GM12874 (cell line): Measurements from ENCODE around the gene UGT3A2.

Experiments used
- CTCF ChIP-seq: IDR thresholded peaks from 2 replicates; pipeline ENCODE4 v1.5.1; 2011; ENCODE audit warnings: low read depth, mild to moderate bottlenecking, control low read depth, low read length, moderate library complexity; ENCODE audit not compliant: insufficient read depth

The UGT3A2 gene

GRCh38 chr5:36013182-36013581, 53.5 kb downstream of the UGT3A2 start:
- no peak for TF ChIP-seq CTCF

GRCh38 chr5:36009698-36010097, 57.0 kb downstream of the UGT3A2 start:
- no peak for TF ChIP-seq CTCF

- TF ChIP-seq CTCF, result no peak
Measured at GRCh38 chr5:36007366-36007765, 59.3 kb downstream of the UGT3A2 start.

- TF ChIP-seq CTCF, result no peak
Measured at GRCh38 chr5:36006163-36006562, 60.5 kb downstream of the UGT3A2 start.

GRCh38 chr5:36001032-36001431, 65.7 kb downstream of the UGT3A2 start:
- TF ChIP-seq CTCF, result no peak

- no peak for TF ChIP-seq CTCF
Measured at GRCh38 chr5:35999547-35999946, 67.1 kb downstream of the UGT3A2 start.

- TF ChIP-seq CTCF, result no peak
Measured at GRCh38 chr5:35996076-35996475, 70.6 kb downstream of the UGT3A2 start.

GRCh38 chr5:35990941-35991611, 75.6 kb downstream of the UGT3A2 start, which contains the start of gene UGT3A1:
UGT3A1 (minus strand) TSS chr5:35991390; CDS start chr5:35991240, 150 bp downstream.
- TF ChIP-seq CTCF, result no peak
